GM19043 (cell line): ENCODE data around the gene EIF4G1.

Experiments
- ATAC-seq: cut with Tn5 transposase; IDR thresholded peaks from one replicate; pipeline ENCODE4 v1.9.1; 2021; ENCODE audit warnings: low read depth; ENCODE audit not compliant: unreplicated experiment

The EIF4G1 gene

DNA sequence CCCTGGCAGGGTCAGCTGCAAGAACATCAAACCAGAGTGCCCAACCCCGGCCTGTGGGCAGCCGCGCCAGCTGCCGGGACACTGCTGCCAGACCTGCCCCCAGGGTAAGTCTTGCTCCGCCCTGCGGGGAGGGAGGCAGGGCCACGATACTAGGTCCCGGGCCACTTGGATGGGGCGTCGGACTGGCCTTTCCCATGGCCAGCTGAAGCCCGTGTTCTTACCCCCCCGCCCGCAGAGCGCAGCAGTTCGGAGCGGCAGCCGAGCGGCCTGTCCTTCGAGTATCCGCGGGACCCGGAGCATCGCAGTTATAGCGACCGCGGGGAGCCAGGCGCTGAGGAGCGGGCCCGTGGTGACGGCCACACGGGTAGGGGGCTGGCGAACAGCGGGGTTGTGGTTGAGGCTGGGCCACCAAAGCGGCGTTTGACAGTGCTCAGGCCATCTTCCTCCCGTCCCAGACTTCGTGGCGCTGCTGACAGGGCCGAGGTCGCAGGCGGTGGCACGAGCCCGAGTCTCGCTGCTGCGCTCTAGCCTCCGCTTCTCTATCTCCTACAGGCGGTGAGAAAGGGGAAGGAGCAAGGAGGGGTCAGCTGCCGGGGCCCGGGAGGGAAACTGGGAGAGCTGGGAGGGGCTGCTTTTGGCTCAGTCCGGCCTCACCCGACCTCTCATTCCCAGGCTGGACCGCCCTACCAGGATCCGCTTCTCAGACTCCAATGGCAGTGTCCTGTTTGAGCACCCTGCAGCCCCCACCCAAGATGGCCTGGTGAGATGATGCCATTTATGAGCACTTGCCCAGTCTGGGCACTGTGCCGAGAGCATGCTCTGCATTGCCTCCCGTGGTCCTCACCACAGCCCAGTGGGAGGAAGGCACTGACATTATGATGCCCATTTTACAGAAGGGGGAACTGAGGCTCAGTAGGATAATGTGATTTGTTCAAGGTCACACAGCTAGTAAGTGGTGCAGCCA is 67.1 kb downstream of the EIF4G1 start:
- ATAC-seq: no peak

DNA sequence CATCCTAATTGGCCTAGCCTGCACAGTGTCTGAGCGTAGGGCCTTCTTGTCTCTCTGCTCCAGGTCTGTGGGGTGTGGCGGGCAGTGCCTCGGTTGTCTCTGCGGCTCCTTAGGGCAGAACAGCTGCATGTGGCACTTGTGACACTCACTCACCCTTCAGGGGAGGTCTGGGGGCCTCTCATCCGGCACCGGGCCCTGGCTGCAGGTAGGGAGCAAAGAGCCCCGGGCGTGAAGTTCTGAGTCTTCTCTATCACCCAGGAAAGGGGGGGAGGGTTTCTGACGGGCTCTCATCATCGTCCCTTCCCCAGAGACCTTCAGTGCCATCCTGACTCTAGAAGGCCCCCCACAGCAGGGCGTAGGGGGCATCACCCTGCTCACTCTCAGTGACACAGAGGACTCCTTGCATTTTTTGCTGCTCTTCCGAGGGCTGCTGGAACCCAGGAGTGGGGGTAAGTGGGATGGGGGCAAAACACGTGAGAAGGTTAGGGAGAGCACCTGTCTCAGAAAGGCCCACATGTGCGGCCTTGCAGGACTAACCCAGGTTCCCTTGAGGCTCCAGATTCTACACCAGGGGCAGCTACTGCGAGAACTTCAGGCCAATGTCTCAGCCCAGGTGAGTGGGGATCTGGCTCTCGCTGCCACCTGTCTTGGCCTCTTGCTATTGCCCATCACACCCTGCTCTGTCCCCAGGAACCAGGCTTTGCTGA is 68.1 kb downstream of the EIF4G1 start:
- ATAC-seq: no peak

DNA sequence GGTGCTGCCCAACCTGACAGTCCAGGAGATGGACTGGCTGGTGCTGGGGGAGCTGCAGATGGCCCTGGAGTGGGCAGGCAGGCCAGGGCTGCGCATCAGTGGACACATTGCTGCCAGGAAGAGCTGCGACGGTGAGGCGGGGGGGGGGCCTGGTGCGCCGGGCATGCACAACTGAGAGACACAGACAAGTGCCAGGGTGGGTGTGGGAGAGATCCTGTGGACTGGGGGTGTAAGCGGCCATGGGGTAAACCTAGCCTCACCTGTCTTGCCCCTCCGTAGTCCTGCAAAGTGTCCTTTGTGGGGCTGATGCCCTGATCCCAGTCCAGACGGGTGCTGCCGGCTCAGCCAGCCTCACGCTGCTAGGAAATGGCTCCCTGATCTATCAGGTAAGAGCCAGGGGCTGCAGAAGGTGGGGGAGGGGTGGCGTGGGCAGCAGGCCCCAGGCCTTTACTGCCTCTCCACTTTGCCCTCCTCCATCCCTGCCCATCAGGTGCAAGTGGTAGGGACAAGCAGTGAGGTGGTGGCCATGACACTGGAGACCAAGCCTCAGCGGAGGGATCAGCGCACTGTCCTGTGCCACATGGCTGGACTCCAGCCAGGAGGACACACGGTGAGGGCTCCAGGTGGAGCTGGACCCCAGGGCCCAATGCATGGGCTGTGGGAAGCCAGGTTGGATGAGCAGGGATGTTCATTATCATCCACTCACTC is 68.8 kb downstream of the EIF4G1 start:
- no peak for ATAC-seq

DNA sequence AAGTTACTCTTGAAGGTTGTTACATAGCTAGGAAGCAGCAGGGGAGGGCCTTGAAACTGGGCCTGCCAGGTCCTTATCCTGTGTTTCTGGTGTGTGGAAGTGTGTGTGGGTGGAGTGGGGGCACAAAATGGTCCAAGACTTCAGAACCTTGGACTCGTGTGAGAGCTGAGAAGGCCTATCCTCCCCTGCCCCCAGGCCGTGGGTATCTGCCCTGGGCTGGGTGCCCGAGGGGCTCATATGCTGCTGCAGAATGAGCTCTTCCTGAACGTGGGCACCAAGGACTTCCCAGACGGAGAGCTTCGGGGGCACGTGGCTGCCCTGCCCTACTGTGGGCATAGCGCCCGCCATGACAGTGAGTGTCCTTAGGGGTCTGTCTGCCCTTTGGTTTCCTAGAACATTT is 69.9 kb downstream of the EIF4G1 start:
- no peak for ATAC-seq
